CD4-positive, alpha-beta memory T cell (primary cell): ENCODE results near the gene RPS24. TPM values are rescaled to one million over a fixed set of nuclear protein-coding genes. Genes with fewer than 3 reads are reported as not detected.

ENCODE experiments used
- polyA plus RNA-seq, 2 donors: library from polyadenylated mRNA; unstranded; fragments of 300-500 nt; fragmentation: Illumina TruSeq; gene quantifications; one replicate each; pipeline ENCODE4 v1.2.3, GENCODE V29; 2021
- total RNA-seq, 2 experiments: library from RNA; stranded (reverse); gene quantifications; one replicate each; pipeline ENCODE4 v1.2.3, GENCODE V29; 2021

RPS24 gene
- total and polyA plus RNA-seq, 4 experiments from 2014 or later: 778 to 1,885 (median 1,335) TPM

Other genes starting within 250 kb of the RPS24 start
- gene DLG5, start 107.1 kb upstream of the RPS24 start, total RNA-seq: 1 to 10 TPM; 2.7 to 3.2 TPM
- under 1 TPM in 1 of 2 donors, not detected in 1; 0.13 TPM for gene DLG5, start 107.1 kb upstream of the RPS24 start, polyA plus RNA-seq
- gene POLR3A, start 4.3 kb upstream of the RPS24 start, total RNA-seq: 10 to 100 TPM; 16.9 to 17.6 TPM
- gene POLR3A, start 4.3 kb upstream of the RPS24 start, polyA plus RNA-seq: 1 to 10 TPM; 4.5 to 9.6 TPM